SK-N-SH (cell line): Measurements from ENCODE around the gene ADAMTS6. TPM values are rescaled to one million over a fixed set of nuclear protein-coding genes. Genes with fewer than 3 reads are reported as not detected.

Experiments used
- CTCF ChIA-PET: fragments of 300-600, 350-600 bp; formaldehyde crosslinking; extraction: SDS; loops from one replicate; lab custom pipeline; 2021; lab: Yijun Ruan, JAX
- POLR2A ChIA-PET: fragments of 350-600 bp; sonication (Branson Sonifier 250); formaldehyde crosslinking; extraction: SDS; loops from one replicate; lab custom pipeline; 2020; ENCODE audit warnings: antibody characterized with exemption, inconsistent platforms; lab: Yijun Ruan, JAX
- DNase-seq: peaks from one replicate; pipeline ENCODE4 v3.0.0; 2012
- H2AFZ ChIP-seq: fragments of 200-600 bp; sonication (generic); 2 replicates; pipeline ENCODE4 v1.8.1; 2016; ENCODE audit warnings: antibody characterized with exemption, mild to moderate bottlenecking, low read depth
- H3F3A ChIP-seq: fragments of 200-600 bp; sonication (generic); replicated peaks from 2 replicates; pipeline ENCODE3; 2016; ENCODE audit warnings: antibody characterized with exemption, mild to moderate bottlenecking; ENCODE audit not compliant: insufficient read depth
- H3K27ac ChIP-seq, 2 experiments: fragments of 200-500 bp in 1 of 2; fragments of 200-600 bp in 1 of 2; sonication (Bioruptor generic) in 1 of 2; sonication (generic), shearing (Covaris generic) in 1 of 2; 2 replicates each; pipeline versions ENCODE4 v1.5.1 to v1.6.1; 2014 to 2016; ENCODE audit warnings: low read depth in 2 of 2, inconsistent platforms in 1 of 2, low read length in 1 of 2, mild to moderate bottlenecking in 1 of 2, mixed read lengths in 1 of 2
- H3K27me3 ChIP-seq: fragments of 200-600 bp; sonication (generic), shearing (Covaris generic); 2 replicates; pipeline ENCODE4 v1.6.1; 2016; ENCODE audit warnings: mixed run types; ENCODE audit not compliant: insufficient read depth
- H3K36me3 ChIP-seq, 2 experiments: fragments of 200-500 bp in 1 of 2; fragments of 200-600 bp in 1 of 2; sonication (Bioruptor generic) in 1 of 2; sonication (generic) in 1 of 2; replicated peaks in 1 of 2; 2 replicates each; pipeline versions ENCODE3 to v1.5.1; 2014 to 2016; ENCODE audit warnings: low read length in 1 of 2, mild to moderate bottlenecking in 1 of 2; ENCODE audit not compliant: insufficient read depth in 2 of 2, control insufficient read depth in 1 of 2
- H3K4me1 ChIP-seq, 2 experiments: fragments of 200-500 bp in 1 of 2; fragments of 200-600 bp in 1 of 2; sonication (Bioruptor generic) in 1 of 2; sonication (generic), shearing (Covaris generic) in 1 of 2; 2 replicates each; pipeline versions ENCODE4 v1.5.1 to v1.6.1; 2014 to 2016; ENCODE audit warnings: low read depth in 1 of 2, low read length in 1 of 2, mixed run types in 1 of 2; ENCODE audit not compliant: insufficient read depth in 2 of 2, control insufficient read depth in 1 of 2
- H3K4me2 ChIP-seq: fragments of 200-600 bp; sonication (generic), shearing (Covaris generic); 2 replicates; pipeline ENCODE4 v1.6.1; 2017; ENCODE audit warnings: mixed run types
- H3K4me3 ChIP-seq, 2 experiments: fragments of 200-500 bp in 1 of 2; fragments of 200-600 bp in 1 of 2; sonication (Bioruptor generic) in 1 of 2; sonication (generic), shearing (Covaris generic) in 1 of 2; 2 replicates each; pipeline versions ENCODE4 v1.5.1 to v1.8.1; 2014 to 2016; ENCODE audit warnings: low read depth in 2 of 2, inconsistent platforms in 1 of 2, low read length in 1 of 2, mild to moderate bottlenecking in 1 of 2, mixed read lengths in 1 of 2, moderate library complexity in 1 of 2
- H3K79me2 ChIP-seq: fragments of 200-600 bp; sonication (generic); 2 replicates; pipeline ENCODE4 v1.8.1; 2017; ENCODE audit warnings: mild to moderate bottlenecking; ENCODE audit not compliant: insufficient read depth
- H3K9ac ChIP-seq: fragments of 200-600 bp; sonication (generic); 2 replicates; pipeline ENCODE4 v1.6.1; 2017; ENCODE audit warnings: mixed run types
- H3K9me2 ChIP-seq: fragments of 200-600 bp; sonication (generic); 2 replicates; pipeline ENCODE4 v1.6.1; 2017; ENCODE audit warnings: mixed run types
- H3K9me3 ChIP-seq: fragments of 200-600 bp; sonication (generic); 2 replicates; pipeline ENCODE4 v1.6.1; 2017; ENCODE audit warnings: mixed run types, mild to moderate bottlenecking, moderate library complexity
- H4K20me1 ChIP-seq: fragments of 200-600 bp; sonication (generic); 2 replicates; pipeline ENCODE4 v1.6.1; 2017; ENCODE audit warnings: mild to moderate bottlenecking, mixed run types; ENCODE audit not compliant: insufficient read depth
- CHD2 ChIP-seq: fragments of 150-350 bp; IDR thresholded peaks from 2 replicates; pipeline ENCODE4 v1.6.1; 2018; ENCODE audit warnings: low read length; ENCODE audit not compliant: partially characterized antibody
- ELF1 ChIP-seq: IDR thresholded peaks from 2 replicates; pipeline ENCODE4 v1.4.0; 2012
- EZH2phosphoT487 ChIP-seq: fragments of 200-600 bp; sonication (generic); IDR thresholded peaks from 2 replicates; pipeline ENCODE4 v1.6.1; 2017; ENCODE audit warnings: low read depth, mixed run types, mild to moderate bottlenecking, antibody characterized with exemption, moderate library complexity, borderline replicate concordance
- FOXJ3 ChIP-seq: sonication (generic); formaldehyde crosslinking; IDR thresholded peaks from 2 replicates; pipeline ENCODE4 v1.5.1; 2020; ENCODE audit warnings: mild to moderate bottlenecking, missing genetic modification reagents
- GABPA ChIP-seq: IDR thresholded peaks from 2 replicates; pipeline ENCODE4 v1.4.0; 2012; ENCODE audit warnings: low read depth, mild to moderate bottlenecking
- GATA2 ChIP-seq: sonication (generic); formaldehyde crosslinking; IDR thresholded peaks from 2 replicates; pipeline ENCODE4 v1.5.0; 2020; ENCODE audit warnings: mild to moderate bottlenecking, missing genetic modification reagents
- IRF3 ChIP-seq: fragments of 150-350 bp; IDR thresholded peaks from 2 replicates; pipeline ENCODE4 v1.6.1; 2016; ENCODE audit warnings: mild to moderate bottlenecking, low read depth, low read length
- JUND ChIP-seq: IDR thresholded peaks from 2 replicates; pipeline ENCODE4 v1.4.0; 2012
- MXI1 ChIP-seq: IDR thresholded peaks from 2 replicates; pipeline ENCODE4 v1.6.1; 2012; ENCODE audit warnings: mild to moderate bottlenecking, low read depth, low read length, improper control_type of control experiment
- NFIC ChIP-seq: IDR thresholded peaks from 2 replicates; pipeline ENCODE4 v1.4.0; 2012; ENCODE audit warnings: borderline replicate concordance
- NRF1 ChIP-seq: IDR thresholded peaks from 2 replicates; pipeline ENCODE4 v1.6.1; 2012; ENCODE audit warnings: low read depth, mild to moderate bottlenecking, low read length
- RFX5 ChIP-seq: IDR thresholded peaks from 2 replicates; pipeline ENCODE4 v1.6.1; 2012; ENCODE audit warnings: mild to moderate bottlenecking, improper control_type of control experiment, low read length
- TAF1 ChIP-seq: IDR thresholded peaks from 2 replicates; pipeline ENCODE4 v1.6.1; 2012; ENCODE audit warnings: low read depth, mild to moderate bottlenecking, low read length, moderate library complexity, borderline replicate concordance
- TCF12 ChIP-seq: IDR thresholded peaks from 2 replicates; pipeline ENCODE4 v1.4.0; 2012
- TEAD4 ChIP-seq: IDR thresholded peaks from 2 replicates; pipeline ENCODE4 v1.4.0; 2012; ENCODE audit warnings: mild to moderate bottlenecking, borderline replicate concordance; ENCODE audit not compliant: insufficient read depth
- USF1 ChIP-seq: IDR thresholded peaks from 2 replicates; pipeline ENCODE4 v1.4.0; 2012; ENCODE audit warnings: low read depth, borderline replicate concordance
- YY1 ChIP-seq: IDR thresholded peaks from 2 replicates; pipeline ENCODE4 v1.4.0; 2012; ENCODE audit warnings: low read depth, mild to moderate bottlenecking
- WGBS: methylation state at CpG from one replicate; pipeline ENCODE4 v1.1.6; 2017; ENCODE audit warnings: low lambda C conversion rate; 5-methylcytosine and 5-hydroxymethylcytosine counted together
- polyA plus RNA-seq, 3 experiments: library from polyadenylated mRNA; depleted of rRNA; stranded (reverse); fragments of >200 nt; gene quantifications; 2 replicates each; pipeline ENCODE4 v1.2.3, GENCODE V29; 2012

Gene ADAMTS6
- polyA plus RNA-seq, 1 of the 3 experiments (the other 2 are of a cell fraction), result 15.0 TPM

GRCh38 chr5:65288657-65289056 is 193.1 kb downstream of the ADAMTS6 start:
- no peak overlapping the region for H3K9ac ChIP-seq
- no peaks in the 10 kb centered on the region for H3K9me3 ChIP-seq
- no peaks in the 10 kb centered on the region for H3K27me3 ChIP-seq
- H4K20me1 ChIP-seq, result no peaks in the 10 kb centered on the region
- ChIA-PET POLR2A (no interaction called here), CTCF (no interaction called here)
- 93% methylated on average over 2 of the region's 2 CpGs for whole genome bisulfite sequencing
- no peak overlapping the region for H3K27ac ChIP-seq
- no peak overlapping the region for H3K4me2 ChIP-seq
- H3F3A ChIP-seq, result peaks cover 14% of the 10 kb centered on the region
- H2AFZ ChIP-seq, result no peak overlapping the region
- H3K36me3 ChIP-seq, result peaks cover 0 to 59% of the 10 kb centered on the region in 2 experiments
- no peak overlapping the region for H3K4me3 ChIP-seq
- H3K4me1 ChIP-seq, result no peaks in the 10 kb centered on the region
- DNase-seq, result no peak
- H3K79me2 ChIP-seq, result no peaks in the 10 kb centered on the region; the same call in 1 of the 2 replicates
- H3K9me2 ChIP-seq, result no peaks in the 10 kb centered on the region
- TF ChIP-seq MXI1 (no peak), NFIC (no peak), EZH2phosphoT487 (no peak), YY1 (no peak), TCF12 (no peak)

- no peak overlapping the region for H3K9ac ChIP-seq
- H3K4me1 ChIP-seq, result no peaks in the 10 kb centered on the region
- H3K9me2 ChIP-seq, result no peaks in the 10 kb centered on the region
- POLR2A ChIA-PET, result no interaction called here
- no peaks in the 10 kb centered on the region for H3K27me3 ChIP-seq
- H3K9me3 ChIP-seq, result no peaks in the 10 kb centered on the region
- H3F3A ChIP-seq, result peaks cover 9% of the 10 kb centered on the region
- no peak overlapping the region for H3K4me3 ChIP-seq
- 87% methylated on average over 2 of the region's 2 CpGs for WGBS
- H3K79me2 ChIP-seq, result no peaks in the 10 kb centered on the region
- no peak overlapping the region for H3K4me2 ChIP-seq
- TF ChIP-seq NRF1 (no peak), GABPA (no peak), GATA2 (CRISPR knock-in tag) (no peak), CHD2 (no peak), RFX5 (no peak), IRF3 (no peak), FOXJ3 (CRISPR knock-in tag) (no peak), EZH2phosphoT487 (no peak), TEAD4 (no peak), JUND (no peak), TAF1 (no peak), ELF1 (no peak), USF1 (no peak)
- DNase-seq, result no peak
- no peak overlapping the region for H3K27ac ChIP-seq
- CTCF ChIA-PET, result interaction anchor here (1.0 to 1.3 kb wide), 2 partner anchors 14 to 469 kb away, joined by 3 to 4 read pairs; no protein-coding TSS in a partner anchor
- H4K20me1 ChIP-seq, result no peaks in the 10 kb centered on the region
- peaks cover 0 to 46% of the 10 kb centered on the region in 2 experiments for H3K36me3 ChIP-seq
- H2AFZ ChIP-seq, result no peak overlapping the region
Observed at GRCh38 chr5:65279603-65280002, 202.1 kb downstream of the ADAMTS6 start.
